ENCODE measurements around the gene FAM83D.
"Not testable (repeated sequence)": the region's sequence is repeated elsewhere in the genome, so short reads cannot be mapped to it uniquely, and the experiment has no call there.

Gene FAM83D

DNA sequence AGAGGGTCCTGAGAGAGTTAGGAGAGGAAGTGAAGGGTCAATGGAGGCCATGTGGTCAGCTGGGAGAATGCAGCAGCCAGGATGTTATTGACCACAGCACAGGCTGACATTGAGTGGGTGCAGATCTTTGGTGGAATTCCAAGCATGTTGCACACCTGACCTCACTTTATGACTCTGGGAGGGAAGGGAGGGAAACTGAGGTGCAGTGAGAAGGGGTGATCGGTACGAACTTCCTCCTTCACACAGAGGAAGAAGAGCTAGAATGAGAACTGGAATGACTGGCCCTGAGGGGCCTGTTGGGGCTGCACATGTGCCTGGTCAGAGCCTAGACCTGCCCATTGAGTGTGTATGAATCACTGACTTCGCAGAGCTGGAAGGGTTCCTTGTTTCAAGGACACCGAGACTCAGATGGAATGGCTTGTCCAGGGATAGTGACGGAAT is 9.8 kb downstream of the FAM83D start:
- DNase-seq, result no peak

DNA sequence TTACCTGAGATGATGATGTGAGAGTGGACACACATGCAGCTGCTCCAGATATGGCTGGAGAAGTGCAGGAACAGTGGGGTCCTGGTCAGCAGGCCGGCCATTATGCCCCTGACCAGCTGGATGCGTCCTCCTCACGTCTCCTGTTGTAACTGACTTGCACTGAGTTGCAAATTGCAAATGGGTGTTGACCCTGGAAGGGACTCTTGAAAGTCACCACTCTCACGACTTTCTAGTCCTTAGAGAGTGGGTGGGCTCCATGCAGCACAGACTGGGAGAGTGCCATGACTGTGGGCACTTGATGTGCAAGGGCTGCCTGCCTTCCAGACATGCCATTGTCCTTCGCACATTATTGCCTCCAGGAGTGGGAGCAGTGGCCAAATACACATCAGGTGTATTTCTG is 10.8 kb downstream of the FAM83D start:
- no peak for DNase-seq

DNA sequence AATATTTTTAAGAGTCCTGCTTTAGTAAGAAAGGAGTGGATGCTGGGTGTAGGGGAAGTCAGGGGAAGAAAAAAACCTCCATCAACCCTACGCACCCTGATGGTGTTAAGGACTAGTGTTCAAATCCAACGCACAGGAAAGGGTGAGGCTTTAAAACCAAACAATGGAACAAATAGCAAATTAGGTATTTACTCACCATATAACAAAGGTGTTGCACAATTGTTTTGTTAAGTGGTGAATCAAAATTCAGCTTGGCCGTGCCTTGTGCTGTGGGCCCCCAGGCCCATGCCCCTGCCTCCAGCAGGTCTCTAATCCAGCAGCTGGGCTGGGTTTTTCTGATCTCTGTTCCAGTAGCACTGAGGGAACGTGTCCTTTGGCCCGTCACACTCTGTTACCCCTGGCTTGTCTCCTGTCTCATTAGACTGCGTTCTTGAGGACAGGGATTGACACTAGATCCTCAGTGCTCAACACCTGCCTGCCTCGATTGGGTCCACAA is 11.8 kb downstream of the FAM83D start:
- no peak for DNase-seq

DNA sequence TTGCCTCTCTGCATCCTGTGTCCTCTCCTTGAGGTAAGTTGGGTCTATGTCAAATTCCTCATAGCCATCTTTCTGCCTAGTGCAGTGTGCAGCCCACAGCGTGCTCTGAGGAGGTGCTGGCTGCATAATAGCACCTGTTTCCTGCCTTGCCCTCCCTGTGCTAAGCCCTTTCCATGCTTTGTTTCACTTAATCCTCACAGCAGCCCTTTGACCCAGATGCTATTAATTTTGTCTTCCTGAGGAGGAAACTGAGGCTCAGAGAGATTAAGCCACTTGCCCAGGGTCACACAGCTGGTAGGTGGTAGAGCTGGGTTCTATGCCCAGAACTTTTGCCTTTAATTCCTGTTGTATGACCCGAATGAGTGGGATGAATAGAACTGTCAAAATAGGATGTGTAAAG is 13.5 kb downstream of the FAM83D start:
- DNase-seq, result no peak

GRCh38 chr20:38940644-38941043 is 14.4 kb downstream of the FAM83D start:
- no peak for DNase-seq

GRCh38 chr20:38941726-38942389 is 15.6 kb downstream of the FAM83D start:
- DNase-seq, result no peak

GRCh38 chr20:38945012-38945411 is 18.8 kb downstream of the FAM83D start:
- DNase-seq, result no peak

DNA sequence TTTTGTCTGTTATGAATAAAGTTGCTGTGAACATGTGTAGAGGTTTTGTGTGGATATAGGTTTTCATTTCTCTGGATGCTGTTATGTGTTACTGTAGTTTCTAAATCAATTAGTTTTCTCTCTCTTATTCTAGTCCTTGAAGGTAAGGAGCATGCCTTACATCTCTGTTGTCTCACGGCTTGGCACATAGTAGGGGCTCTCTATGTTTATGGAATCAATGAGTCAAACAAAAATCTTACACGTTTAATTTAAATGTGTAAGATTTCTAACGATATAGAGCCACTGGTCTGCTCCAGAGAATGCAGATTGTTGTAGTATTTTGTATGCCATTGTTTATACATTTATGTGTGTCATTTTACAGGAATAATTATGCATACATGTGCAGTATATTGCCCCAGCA is 20.6 kb downstream of the FAM83D start:
- no peak for DNase-seq

DNA sequence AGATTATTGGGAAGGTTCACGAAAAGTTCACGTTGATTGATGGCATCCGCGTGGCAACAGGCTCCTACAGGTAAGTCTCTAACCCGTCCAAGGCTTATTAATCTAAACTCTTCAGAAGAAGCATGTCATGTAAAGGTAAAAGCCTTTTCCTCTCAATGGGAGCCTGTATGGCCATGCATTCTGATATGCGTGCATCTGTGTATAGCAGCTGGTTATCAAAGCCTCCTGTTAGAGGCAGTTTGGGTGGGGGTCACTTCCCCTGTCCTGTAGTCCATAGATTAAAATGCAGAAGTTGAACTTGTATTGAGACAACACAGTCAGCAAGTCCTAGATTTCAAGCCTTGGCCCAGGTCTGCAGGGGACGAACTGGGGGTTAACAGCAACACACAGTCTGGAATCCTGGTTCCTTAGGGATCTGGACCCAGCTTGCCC is 21.7 kb downstream of the FAM83D start:
- no peak for DNase-seq

GRCh38 chr20:38950254-38950653 is 24.0 kb downstream of the FAM83D start:
- no peak for DNase-seq

- no peak for DNase-seq
Measured at GRCh38 chr20:38951611-38952010, 25.4 kb downstream of the FAM83D start.

DNA sequence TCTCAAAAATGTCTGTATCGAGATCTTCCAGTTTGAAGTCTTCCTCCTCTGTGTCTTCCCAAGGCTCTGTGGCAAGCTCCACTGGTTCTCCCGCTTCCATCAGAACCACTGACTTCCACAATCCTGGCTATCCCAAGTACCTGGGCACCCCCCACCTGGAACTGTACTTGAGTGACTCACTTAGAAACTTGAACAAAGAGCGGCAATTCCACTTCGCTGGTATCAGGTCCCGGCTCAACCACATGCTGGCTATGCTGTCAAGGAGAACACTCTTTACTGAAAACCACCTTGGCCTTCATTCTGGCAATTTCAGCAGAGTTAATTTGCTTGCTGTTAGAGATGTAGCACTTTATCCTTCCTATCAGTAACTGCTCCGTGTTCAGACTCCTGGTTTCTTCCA is 25.9 kb downstream of the FAM83D start:
- no peak for DNase-seq

- no peak for DNase-seq
Measured at GRCh38 chr20:38953630-38954340, 27.6 kb downstream of the FAM83D start.

GRCh38 chr20:38957235-38957876 is 31.1 kb downstream of the FAM83D start:
- DNase-seq, result no peak

- DNase-seq, result no peak
Measured at GRCh38 chr20:38957915-38958485, 31.8 kb downstream of the FAM83D start.

- DNase-seq, result not testable (repeated sequence)
Measured at GRCh38 chr20:38960187-38960687, 34.0 kb downstream of the FAM83D start.

GRCh38 chr20:38961530-38962043 is 35.4 kb downstream of the FAM83D start:
- DNase-seq, result peak in 1 of 4 experiments; percentile 27

DNA sequence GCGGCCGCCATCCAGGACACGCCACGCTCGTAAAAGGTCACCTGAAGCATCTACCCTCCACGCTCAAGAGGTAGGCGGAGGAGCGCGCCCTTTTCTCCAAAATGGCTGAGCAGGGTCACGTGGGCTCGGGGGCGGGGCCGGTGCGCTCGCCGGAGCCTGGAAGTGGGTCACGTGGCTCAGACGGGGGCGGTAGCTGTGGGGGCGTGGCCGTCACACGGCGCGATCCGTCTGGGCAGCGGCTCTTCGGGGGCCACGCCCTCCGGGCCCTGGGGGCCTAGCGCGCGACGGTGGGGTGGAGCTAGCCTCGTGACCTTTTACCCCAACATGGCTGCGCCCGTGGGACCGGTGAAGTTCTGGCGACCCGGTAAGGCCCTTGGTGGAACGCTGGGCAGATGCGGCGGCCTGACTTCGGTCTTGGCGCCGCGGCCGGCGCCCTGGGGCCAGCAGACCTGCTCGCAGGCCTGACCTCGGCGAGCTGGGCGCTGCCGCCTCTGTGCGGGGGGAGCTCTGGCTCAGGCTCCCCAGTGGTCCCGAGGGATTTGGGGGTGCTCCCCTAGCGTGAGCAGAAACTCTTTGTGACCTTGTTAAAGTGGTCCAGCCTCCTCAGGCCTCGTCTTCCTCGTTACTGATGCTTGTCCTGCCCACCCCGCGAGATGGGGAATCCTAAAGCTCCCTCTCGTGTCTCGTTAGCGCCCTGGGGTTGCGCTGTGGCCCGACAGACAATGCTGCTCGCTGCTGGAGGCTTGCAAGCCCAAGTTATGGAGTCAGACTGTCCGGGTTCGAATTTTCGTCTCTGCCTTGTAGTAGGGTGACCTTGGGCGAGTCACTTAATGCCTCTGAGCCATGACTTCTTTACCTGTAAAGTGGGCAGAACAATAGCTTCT is 36.1 kb downstream of the FAM83D start, which contains the start of gene DHX35:
TSS of gene DHX35 (plus strand) at position 301 of the 884 bp plus-strand sequence. CDS start at position 325, 24 bp downstream.
- peak; percentile 96 to 99 (median 97) for DNase-seq

- no peak for DNase-seq
Measured at GRCh38 chr20:38962928-38963401, 36.7 kb downstream of the FAM83D start.

GRCh38 chr20:38963745-38964144 is 37.5 kb downstream of the FAM83D start:
- DNase-seq, result no peak

GRCh38 chr20:38965264-38965663 is 39.0 kb downstream of the FAM83D start:
- DNase-seq, result no peak

- DNase-seq, result no peak
Measured at GRCh38 chr20:38968090-38968489, 41.9 kb downstream of the FAM83D start.
